ENCODE measurements around the gene TMEM143.

The TMEM143 gene

GRCh38 chr19:48342414-48342738 is 21.4 kb downstream of the TMEM143 start:
- Histone ChIP-seq H3K36me3 (ENCODE audit: control insufficient read depth in 2 of 2, insufficient read depth in 2 of 2, low read length in 2 of 2) (no peaks in the 10 kb centered on the region), H3K4me1 (ENCODE audit: control insufficient read depth in 2 of 2, insufficient read depth in 2 of 2, low read length in 2 of 2) (no peaks in the 10 kb centered on the region), H3K9ac (ENCODE audit: low read depth in 1 of 2, low read length in 2 of 2) (no peak overlapping the region), H3K27me3 (ENCODE audit: control insufficient read depth in 2 of 2, insufficient read depth in 2 of 2, low read length in 2 of 2) (no peaks in the 10 kb centered on the region), H3K4me3 (ENCODE audit: low read length in 2 of 2) (no peak overlapping the region), H3K9me3 (ENCODE audit: control insufficient read depth in 2 of 2, low read length in 2 of 2) (no peaks in the 10 kb centered on the region), H3K27ac (ENCODE audit: low read depth in 2 of 2, low read length in 2 of 2) (no peak overlapping the region)

- H3K9ac ChIP-seq (ENCODE audit: low read depth in 1 of 2, low read length in 2 of 2): no peak overlapping the region
- no peak overlapping the region for H3K4me3 ChIP-seq (ENCODE audit: low read length in 2 of 2)
- H3K27ac ChIP-seq (ENCODE audit: low read depth in 2 of 2, low read length in 2 of 2): no peak overlapping the region
- H3K36me3 ChIP-seq (ENCODE audit: control insufficient read depth in 2 of 2, insufficient read depth in 2 of 2, low read length in 2 of 2): no peaks in the 10 kb centered on the region
- H3K9me3 ChIP-seq (ENCODE audit: control insufficient read depth in 2 of 2, low read length in 2 of 2): no peaks in the 10 kb centered on the region
- no peaks in the 10 kb centered on the region for H3K4me1 ChIP-seq (ENCODE audit: control insufficient read depth in 2 of 2, insufficient read depth in 2 of 2, low read length in 2 of 2)
- no peaks in the 10 kb centered on the region for H3K27me3 ChIP-seq (ENCODE audit: control insufficient read depth in 2 of 2, insufficient read depth in 2 of 2, low read length in 2 of 2)
Observed at GRCh38 chr19:48341515-48342413, 22.0 kb downstream of the TMEM143 start.

GRCh38 chr19:48340995-48341394 is 22.7 kb downstream of the TMEM143 start:
- H3K36me3 ChIP-seq (ENCODE audit: control insufficient read depth in 2 of 2, insufficient read depth in 2 of 2, low read length in 2 of 2): no peaks in the 10 kb centered on the region
- no peaks in the 10 kb centered on the region for H3K4me1 ChIP-seq (ENCODE audit: control insufficient read depth in 2 of 2, insufficient read depth in 2 of 2, low read length in 2 of 2)
- H3K9ac ChIP-seq (ENCODE audit: low read depth in 1 of 2, low read length in 2 of 2): no peak overlapping the region
- H3K9me3 ChIP-seq (ENCODE audit: control insufficient read depth in 2 of 2, low read length in 2 of 2): no peaks in the 10 kb centered on the region
- H3K27ac ChIP-seq (ENCODE audit: low read depth in 2 of 2, low read length in 2 of 2): no peak overlapping the region
- no peak overlapping the region for H3K4me3 ChIP-seq (ENCODE audit: low read length in 2 of 2)
- no peaks in the 10 kb centered on the region for H3K27me3 ChIP-seq (ENCODE audit: control insufficient read depth in 2 of 2, insufficient read depth in 2 of 2, low read length in 2 of 2)

- Histone ChIP-seq H3K9ac (ENCODE audit: low read depth in 1 of 2, low read length in 2 of 2) (no peak overlapping the region), H3K36me3 (ENCODE audit: control insufficient read depth in 2 of 2, insufficient read depth in 2 of 2, low read length in 2 of 2) (no peaks in the 10 kb centered on the region), H3K9me3 (ENCODE audit: control insufficient read depth in 2 of 2, low read length in 2 of 2) (no peaks in the 10 kb centered on the region), H3K4me3 (ENCODE audit: low read length in 2 of 2) (no peak overlapping the region), H3K27ac (ENCODE audit: low read depth in 2 of 2, low read length in 2 of 2) (no peak overlapping the region), H3K27me3 (ENCODE audit: control insufficient read depth in 2 of 2, insufficient read depth in 2 of 2, low read length in 2 of 2) (no peaks in the 10 kb centered on the region), H3K4me1 (ENCODE audit: control insufficient read depth in 2 of 2, insufficient read depth in 2 of 2, low read length in 2 of 2) (peaks cover 0 to 2% of the 10 kb centered on the region in 2 donors)
Observed at GRCh38 chr19:48338802-48339503, 24.8 kb downstream of the TMEM143 start.

- Histone ChIP-seq H3K27ac (ENCODE audit: low read depth in 2 of 2, low read length in 2 of 2) (no peak overlapping the region), H3K4me3 (ENCODE audit: low read length in 2 of 2) (no peak overlapping the region), H3K27me3 (ENCODE audit: control insufficient read depth in 2 of 2, insufficient read depth in 2 of 2, low read length in 2 of 2) (no peaks in the 10 kb centered on the region), H3K9me3 (ENCODE audit: control insufficient read depth in 2 of 2, low read length in 2 of 2) (no peaks in the 10 kb centered on the region), H3K9ac (ENCODE audit: low read depth in 1 of 2, low read length in 2 of 2) (no peak overlapping the region), H3K36me3 (ENCODE audit: control insufficient read depth in 2 of 2, insufficient read depth in 2 of 2, low read length in 2 of 2) (no peaks in the 10 kb centered on the region), H3K4me1 (ENCODE audit: control insufficient read depth in 2 of 2, insufficient read depth in 2 of 2, low read length in 2 of 2) (peaks cover 1 to 5% of the 10 kb centered on the region in 2 donors)
Observed at GRCh38 chr19:48338253-48338755, 25.4 kb downstream of the TMEM143 start.

GRCh38 chr19:48333467-48334384 is 30.0 kb downstream of the TMEM143 start:
- Histone ChIP-seq H3K4me1 (ENCODE audit: control insufficient read depth in 2 of 2, insufficient read depth in 2 of 2, low read length in 2 of 2) (peaks cover 26 to 34% of the 10 kb centered on the region in 2 donors), H3K27me3 (ENCODE audit: control insufficient read depth in 2 of 2, insufficient read depth in 2 of 2, low read length in 2 of 2) (no peaks in the 10 kb centered on the region), H3K4me3 (ENCODE audit: low read length in 2 of 2) (peak overlapping the region; percentile 93 to 94), H3K36me3 (ENCODE audit: control insufficient read depth in 2 of 2, insufficient read depth in 2 of 2, low read length in 2 of 2) (peaks cover 0 to 3% of the 10 kb centered on the region in 2 donors), H3K9ac (ENCODE audit: low read depth in 1 of 2, low read length in 2 of 2) (peak overlapping the region; percentile 97), H3K27ac (ENCODE audit: low read depth in 2 of 2, low read length in 2 of 2) (peak overlapping the region; percentile 99), H3K9me3 (ENCODE audit: control insufficient read depth in 2 of 2, low read length in 2 of 2) (no peaks in the 10 kb centered on the region)

- Histone ChIP-seq H3K4me1 (ENCODE audit: control insufficient read depth in 2 of 2, insufficient read depth in 2 of 2, low read length in 2 of 2) (peaks cover 26 to 34% of the 10 kb centered on the region in 2 donors), H3K9me3 (ENCODE audit: control insufficient read depth in 2 of 2, low read length in 2 of 2) (no peaks in the 10 kb centered on the region), H3K4me3 (ENCODE audit: low read length in 2 of 2) (peak overlapping the region; percentile 93 to 94), H3K9ac (ENCODE audit: low read depth in 1 of 2, low read length in 2 of 2) (peak overlapping the region; percentile 97), H3K27me3 (ENCODE audit: control insufficient read depth in 2 of 2, insufficient read depth in 2 of 2, low read length in 2 of 2) (no peaks in the 10 kb centered on the region), H3K36me3 (ENCODE audit: control insufficient read depth in 2 of 2, insufficient read depth in 2 of 2, low read length in 2 of 2) (peaks cover 0 to 3% of the 10 kb centered on the region in 2 donors), H3K27ac (ENCODE audit: low read depth in 2 of 2, low read length in 2 of 2) (peak overlapping the region; percentile 99)
Observed at GRCh38 chr19:48332662-48333466, 30.9 kb downstream of the TMEM143 start.

- Histone ChIP-seq H3K4me1 (ENCODE audit: control insufficient read depth in 2 of 2, insufficient read depth in 2 of 2, low read length in 2 of 2) (peaks cover 29 to 34% of the 10 kb centered on the region in 2 donors), H3K27me3 (ENCODE audit: control insufficient read depth in 2 of 2, insufficient read depth in 2 of 2, low read length in 2 of 2) (no peaks in the 10 kb centered on the region), H3K9me3 (ENCODE audit: control insufficient read depth in 2 of 2, low read length in 2 of 2) (no peaks in the 10 kb centered on the region), H3K9ac (ENCODE audit: low read depth in 1 of 2, low read length in 2 of 2) (peak overlapping the region; percentile 68 to 97), H3K27ac (ENCODE audit: low read depth in 2 of 2, low read length in 2 of 2) (peak overlapping the region; percentile 99), H3K36me3 (ENCODE audit: control insufficient read depth in 2 of 2, insufficient read depth in 2 of 2, low read length in 2 of 2) (peaks cover 0 to 3% of the 10 kb centered on the region in 2 donors), H3K4me3 (ENCODE audit: low read length in 2 of 2) (peak overlapping the region; percentile 59 to 93)
Observed at GRCh38 chr19:48332351-48332661, 31.4 kb downstream of the TMEM143 start.

- peak overlapping the region; percentile 70 to 74 for H3K9ac ChIP-seq (ENCODE audit: low read depth in 1 of 2, low read length in 2 of 2)
- H3K9me3 ChIP-seq (ENCODE audit: control insufficient read depth in 2 of 2, low read length in 2 of 2): no peaks in the 10 kb centered on the region
- H3K27me3 ChIP-seq (ENCODE audit: control insufficient read depth in 2 of 2, insufficient read depth in 2 of 2, low read length in 2 of 2): no peaks in the 10 kb centered on the region
- H3K4me3 ChIP-seq (ENCODE audit: low read length in 2 of 2): peak overlapping the region; percentile 73 to 75
- H3K4me1 ChIP-seq (ENCODE audit: control insufficient read depth in 2 of 2, insufficient read depth in 2 of 2, low read length in 2 of 2): peaks cover 43 to 47% of the 10 kb centered on the region in 2 donors
- peaks cover 0 to 3% of the 10 kb centered on the region in 2 donors for H3K36me3 ChIP-seq (ENCODE audit: control insufficient read depth in 2 of 2, insufficient read depth in 2 of 2, low read length in 2 of 2)
- peak overlapping the region; percentile 86 to 91 for H3K27ac ChIP-seq (ENCODE audit: low read depth in 2 of 2, low read length in 2 of 2)
Observed at GRCh38 chr19:48330012-48330681, 33.6 kb downstream of the TMEM143 start.

All from mucosa of rectum (tissue), 2 donors.